ENCODE data around the gene RPS25. TPM values are rescaled to one million over a fixed set of nuclear protein-coding genes. Genes with fewer than 3 reads are reported as not detected.
"Not testable (repeated sequence)": the region's sequence is repeated elsewhere in the genome, so short reads cannot be mapped to it uniquely, and the experiment has no call there.

The RPS25 gene
- total RNA-seq, 1 donor from 2014 or later = 949 TPM

- Mint-ChIP-seq H3K4me1 (ENCODE audit: unreplicated experiment) (peaks cover 11% of the 10 kb centered on the region), H3K36me3 (ENCODE audit: unreplicated experiment) (no peaks in the 10 kb centered on the region), H3K27ac (ENCODE audit: unreplicated experiment) (no peak overlapping the region), H3K9me3 (ENCODE audit: unreplicated experiment) (no peaks in the 10 kb centered on the region), H3K27me3 (ENCODE audit: unreplicated experiment) (no peaks in the 10 kb centered on the region), H3K4me3 (ENCODE audit: unreplicated experiment) (no peak overlapping the region)
- no peak for DNase-seq (ENCODE audit: extremely low spot score, unreplicated experiment)
- TF ChIP-seq CTCF (IDR thresholded peaks at IDR 0.05) = no peak
Observed at GRCh38 chr11:119061256-119061655, 43.1 kb upstream of the RPS25 start.

- H3K27ac Mint-ChIP-seq (ENCODE audit: unreplicated experiment); H3K9me3 Mint-ChIP-seq (ENCODE audit: unreplicated experiment); H3K4me3 Mint-ChIP-seq (ENCODE audit: unreplicated experiment); H3K27me3 Mint-ChIP-seq (ENCODE audit: unreplicated experiment); H3K36me3 Mint-ChIP-seq (ENCODE audit: unreplicated experiment); DNase-seq (ENCODE audit: extremely low spot score, unreplicated experiment): not testable (repeated sequence)
- H3K4me1 Mint-ChIP-seq (ENCODE audit: unreplicated experiment) = peaks cover 24% of the 10 kb centered on the region
Observed at GRCh38 chr11:119059128-119059527, 41.0 kb upstream of the RPS25 start.

GRCh38 chr11:119057000-119057769, 39.0 kb upstream of the RPS25 start, which contains the start of gene HYOU1:
TSS of gene HYOU1 (minus strand) at chr11:119057205. CDS start at chr11:119056160, 1,045 bp downstream.
- peak within 1 kb of the TSS; percentile 94 for H3K27ac Mint-ChIP-seq (ENCODE audit: unreplicated experiment)

GRCh38 chr11:119056421-119056999, 38.4 kb upstream of the RPS25 start:
- peaks cover 24% of the 10 kb centered on the region for H3K4me1 Mint-ChIP-seq (ENCODE audit: unreplicated experiment)
- H3K9me3 Mint-ChIP-seq (ENCODE audit: unreplicated experiment) = no peaks in the 10 kb centered on the region
- H3K27ac Mint-ChIP-seq (ENCODE audit: unreplicated experiment) = peak overlapping the region; percentile 94
- no peak for DNase-seq (ENCODE audit: extremely low spot score, unreplicated experiment)
- no peaks in the 10 kb centered on the region for H3K27me3 Mint-ChIP-seq (ENCODE audit: unreplicated experiment)
- TF ChIP-seq CTCF (IDR thresholded peaks at IDR 0.05) = no peak
- peaks cover 28% of the 10 kb centered on the region for H3K36me3 Mint-ChIP-seq (ENCODE audit: unreplicated experiment)
- peak overlapping the region; percentile 96 for H3K4me3 Mint-ChIP-seq (ENCODE audit: unreplicated experiment)

More at GRCh38 chr11:119057000-119057769, 39.0 kb upstream of the RPS25 start, which contains the start of gene HYOU1:
- peak; percentile 32 for TF ChIP-seq CTCF (IDR thresholded peaks at IDR 0.05)
- Mint-ChIP-seq H3K36me3 (ENCODE audit: unreplicated experiment) (peaks cover 23% of the 10 kb centered on the region), H3K4me3 (ENCODE audit: unreplicated experiment) (peak within 1 kb of the TSS; percentile 96), H3K27me3 (ENCODE audit: unreplicated experiment) (no peaks in the 10 kb centered on the region), H3K9me3 (ENCODE audit: unreplicated experiment) (no peaks in the 10 kb centered on the region), H3K4me1 (ENCODE audit: unreplicated experiment) (peaks cover 24% of the 10 kb centered on the region)
- peak; percentile 99 for DNase-seq (ENCODE audit: extremely low spot score, unreplicated experiment)

- TF ChIP-seq CTCF (IDR thresholded peaks at IDR 0.05) = peak; percentile 30
- Mint-ChIP-seq H3K27ac (ENCODE audit: unreplicated experiment) (peak overlapping the region; percentile 84), H3K36me3 (ENCODE audit: unreplicated experiment) (peaks cover 34% of the 10 kb centered on the region), H3K9me3 (ENCODE audit: unreplicated experiment) (no peaks in the 10 kb centered on the region), H3K4me1 (ENCODE audit: unreplicated experiment) (peaks cover 24% of the 10 kb centered on the region), H3K27me3 (ENCODE audit: unreplicated experiment) (no peaks in the 10 kb centered on the region), H3K4me3 (ENCODE audit: unreplicated experiment) (peak overlapping the region; percentile 96)
- DNase-seq (ENCODE audit: extremely low spot score, unreplicated experiment) = no peak
Observed at GRCh38 chr11:119055901-119056300, 37.8 kb upstream of the RPS25 start.

Data from osteocyte (in vitro differentiated cells).